ENCODE data around the gene SOCS4.
A peak's percentile ranks its signal among the peaks of the same experiment; 100 is the strongest.
"Not testable (repeated sequence)": the region's sequence is repeated elsewhere in the genome, so short reads cannot be mapped to it uniquely, and the experiment has no call there.

Gene SOCS4, protein sequence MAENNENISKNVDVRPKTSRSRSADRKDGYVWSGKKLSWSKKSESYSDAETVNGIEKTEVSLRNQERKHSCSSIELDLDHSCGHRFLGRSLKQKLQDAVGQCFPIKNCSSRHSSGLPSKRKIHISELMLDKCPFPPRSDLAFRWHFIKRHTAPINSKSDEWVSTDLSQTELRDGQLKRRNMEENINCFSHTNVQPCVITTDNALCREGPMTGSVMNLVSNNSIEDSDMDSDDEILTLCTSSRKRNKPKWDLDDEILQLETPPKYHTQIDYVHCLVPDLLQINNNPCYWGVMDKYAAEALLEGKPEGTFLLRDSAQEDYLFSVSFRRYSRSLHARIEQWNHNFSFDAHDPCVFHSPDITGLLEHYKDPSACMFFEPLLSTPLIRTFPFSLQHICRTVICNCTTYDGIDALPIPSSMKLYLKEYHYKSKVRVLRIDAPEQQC

DNA sequence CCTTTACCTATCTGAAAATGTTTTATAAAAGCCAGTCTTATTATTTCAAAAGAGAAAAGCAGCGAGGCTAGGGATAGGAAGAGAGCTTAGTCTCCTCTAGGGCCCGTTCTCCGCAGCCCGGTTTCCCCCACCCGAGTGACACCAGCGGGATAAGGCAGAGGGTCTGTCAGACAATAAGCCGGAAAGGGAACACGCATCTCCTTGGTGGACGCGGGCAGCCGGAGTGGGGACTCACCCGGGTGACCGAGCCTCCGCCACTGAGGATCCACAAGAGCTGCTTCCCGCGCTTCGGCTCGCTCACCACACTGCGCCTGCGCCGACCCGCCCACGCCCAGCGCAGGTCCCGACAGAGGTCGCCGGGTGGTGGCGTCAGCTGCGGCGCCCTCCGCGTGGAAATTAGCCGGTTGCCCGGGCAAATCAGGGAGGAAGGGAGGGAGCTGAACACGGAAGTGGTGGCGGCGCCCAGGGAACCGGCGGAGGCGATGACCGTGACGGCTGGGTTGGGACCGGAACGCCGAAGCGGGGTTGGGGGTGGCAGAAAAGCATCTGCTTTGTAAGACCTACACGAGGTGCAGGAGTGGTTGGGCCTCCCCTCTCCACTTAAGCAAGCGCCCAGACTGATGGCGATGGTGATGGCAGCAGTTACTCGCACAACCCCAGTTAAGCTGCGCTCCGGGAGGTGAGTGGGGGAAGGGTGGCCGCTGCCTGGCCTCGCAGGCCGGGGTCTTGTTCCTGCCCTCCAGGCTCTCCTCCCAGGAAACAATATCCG lies at the start of gene SOCS4, which contains the start of gene WDHD1:
Gene SOCS4 (plus strand): TSS at position 444 of the 769 bp plus-strand sequence. CDS start 15,806 bp downstream, outside the sequence.
Gene WDHD1 (minus strand): TSS at position 307 of the 769 bp plus-strand sequence. CDS start 312 bp downstream, outside the sequence.
- DNase-seq (ENCODE audit: insufficient read length, low spot score), result peak; percentile 99
- FAIRE-seq, result peak; percentile 100

- DNase-seq (ENCODE audit: insufficient read length, low spot score), result no peak
- no peak for FAIRE-seq
Measured at GRCh38 chr14:54979039-54979438, 48.0 kb upstream of the SOCS4 start.

DNA sequence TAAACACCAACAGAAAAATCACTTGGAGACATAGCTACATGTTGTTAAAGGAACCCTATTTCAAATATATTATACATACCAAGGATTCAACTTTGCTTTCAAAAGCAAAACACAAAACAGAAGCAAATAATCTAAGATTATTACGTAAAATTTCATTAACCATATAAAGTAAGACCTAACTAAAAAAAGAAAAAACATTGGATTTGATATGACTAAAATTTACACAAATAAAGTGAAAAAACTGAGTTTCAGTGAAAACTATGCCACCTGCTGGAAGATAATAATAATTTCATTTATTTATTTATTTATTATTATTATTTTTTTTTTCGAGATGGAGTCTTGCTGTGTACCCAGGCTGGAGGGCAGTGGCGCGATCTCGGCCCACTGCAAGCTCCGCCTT lies 45.3 kb upstream of the SOCS4 start:
- FAIRE-seq, result no peak
- DNase-seq (ENCODE audit: insufficient read length, low spot score), result no peak

DNA sequence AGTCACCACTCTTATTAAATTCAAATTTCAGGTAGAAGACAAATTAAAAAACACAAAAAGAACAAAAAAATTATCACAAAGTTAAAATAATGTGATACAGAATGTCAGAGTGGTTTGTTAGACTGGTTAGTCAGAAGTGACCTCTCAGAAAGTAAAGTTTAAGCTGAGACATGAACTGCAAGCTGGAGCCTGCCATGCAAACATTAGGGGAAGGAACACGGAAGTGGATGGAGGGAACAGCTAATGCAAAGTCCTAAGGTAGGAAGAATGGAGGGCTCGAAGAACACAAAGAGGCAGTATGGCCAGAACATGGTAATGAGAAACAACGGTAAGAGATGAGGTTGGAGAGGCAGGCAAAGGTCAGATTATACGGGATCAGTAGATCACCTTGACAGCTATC lies 41.9 kb upstream of the SOCS4 start:
- peak; percentile 70 for FAIRE-seq
- no peak for DNase-seq (ENCODE audit: insufficient read length, low spot score)

GRCh38 chr14:55000381-55000780 lies 26.7 kb upstream of the SOCS4 start:
- FAIRE-seq (no peak), DNase-seq (ENCODE audit: insufficient read length, low spot score) (peak; percentile 14)

- FAIRE-seq, result peak; percentile 81
- no peak for DNase-seq (ENCODE audit: insufficient read length, low spot score)
Measured at GRCh38 chr14:55005071-55005470, 22.0 kb upstream of the SOCS4 start.

DNA sequence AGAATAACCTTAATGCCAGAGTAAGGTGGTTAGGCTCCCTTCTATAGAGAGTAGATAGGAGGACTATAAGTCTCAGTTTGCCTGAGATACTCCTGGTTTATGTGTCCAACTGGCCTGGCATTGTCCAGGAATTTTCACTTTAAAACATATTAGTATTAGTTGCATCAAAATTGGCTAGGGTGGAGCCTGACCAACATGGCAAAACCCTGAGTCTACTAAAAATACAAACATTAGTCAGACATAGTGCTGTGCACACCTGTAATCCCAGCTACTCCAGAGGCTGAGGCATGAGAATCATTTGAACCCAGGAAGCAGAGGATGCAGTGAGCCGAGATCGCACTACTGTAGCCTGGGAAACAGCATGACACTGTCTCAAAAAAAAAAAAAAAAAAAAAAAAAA lies 12.0 kb upstream of the SOCS4 start:
- peak; percentile 57 for FAIRE-seq

DNA sequence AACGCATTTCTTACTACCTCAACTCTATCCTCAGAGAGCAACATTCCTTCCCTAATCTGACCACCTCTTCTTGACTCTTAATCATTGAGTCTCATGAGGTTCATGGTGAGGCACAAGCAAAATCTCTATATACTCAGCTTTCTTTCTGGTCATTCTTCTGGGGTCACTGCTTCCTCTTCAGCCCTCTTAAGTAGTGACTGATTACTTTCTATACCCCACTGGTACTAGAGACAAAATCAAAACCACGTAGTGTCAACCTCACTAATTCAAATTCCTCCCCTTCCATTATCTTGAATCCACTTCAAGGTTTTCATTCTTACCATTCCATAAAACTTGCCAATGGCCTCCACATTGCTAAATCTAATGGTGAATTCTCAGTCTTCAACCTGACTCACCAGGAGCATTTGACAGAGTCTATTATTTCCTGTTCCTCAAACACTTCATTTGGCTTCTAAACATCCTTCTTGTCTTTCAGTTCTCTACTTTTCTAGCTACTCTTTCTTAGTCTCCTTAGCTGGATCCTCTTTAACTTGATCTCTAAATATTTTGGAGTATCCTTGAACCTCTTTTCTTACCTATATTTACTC lies 7.0 kb upstream of the SOCS4 start:
- peak; percentile 90 for FAIRE-seq
- no peak for DNase-seq (ENCODE audit: insufficient read length, low spot score)

More for the DNA sequence above, 12.0 kb upstream of the SOCS4 start:
- DNase-seq (ENCODE audit: insufficient read length, low spot score), result no peak

DNA sequence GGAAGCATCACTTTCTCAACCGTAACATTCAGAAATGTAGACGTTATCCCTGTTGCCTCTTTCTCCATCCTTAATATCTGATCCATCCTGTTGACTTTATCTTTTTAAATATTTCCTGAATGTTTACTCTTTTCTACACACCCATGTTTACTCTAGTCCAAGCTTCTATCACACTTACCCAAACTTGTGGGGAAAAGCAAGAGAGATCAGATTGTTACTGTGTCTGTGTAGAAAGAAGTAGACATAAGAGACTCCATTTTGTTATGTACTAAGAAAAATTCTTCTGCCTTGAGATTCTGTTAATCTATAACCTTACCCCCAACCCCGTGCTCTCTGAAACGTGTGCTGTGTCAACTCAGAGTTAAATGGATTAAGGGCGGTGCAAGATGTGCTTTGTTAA lies 2.7 kb upstream of the SOCS4 start:
- DNase-seq (ENCODE audit: insufficient read length, low spot score); FAIRE-seq: not testable (repeated sequence)

DNA sequence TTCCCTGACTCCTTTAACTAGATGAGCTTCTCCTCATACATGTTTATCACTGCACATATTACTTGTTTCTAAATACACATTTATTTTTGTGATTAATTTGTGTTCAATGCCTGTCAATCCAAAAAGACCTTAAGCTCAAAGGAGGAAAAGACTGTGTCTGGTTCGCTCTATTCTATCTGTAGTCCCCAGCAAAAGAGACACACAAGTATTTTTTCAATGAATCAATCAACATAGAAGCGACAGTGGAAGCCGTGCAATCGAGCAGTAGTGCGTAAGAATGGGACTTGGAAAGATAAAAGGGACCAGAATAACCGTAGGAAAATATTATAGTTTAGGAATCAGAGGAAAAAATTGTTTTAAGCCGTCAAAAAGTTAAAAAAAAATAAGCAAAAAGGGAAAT lies 1.1 kb upstream of the SOCS4 start:
- DNase-seq (ENCODE audit: insufficient read length, low spot score), result no peak
- no peak for FAIRE-seq

DNA sequence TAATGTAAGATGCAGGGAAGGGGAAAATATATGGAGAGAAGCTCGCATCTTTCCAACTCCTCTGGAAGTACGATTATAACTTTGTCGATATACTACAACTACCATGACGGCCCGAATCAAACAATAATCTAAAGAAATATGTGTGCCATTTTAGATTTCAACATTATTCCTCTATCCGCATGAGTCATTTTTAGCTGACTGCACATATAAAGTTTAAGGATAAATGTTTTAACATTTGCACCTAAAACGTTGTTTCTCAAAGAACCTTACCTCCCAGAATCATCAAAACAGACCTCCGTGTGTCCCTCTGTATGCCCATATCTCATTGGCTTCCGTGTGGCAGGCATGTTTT lies 619 bp upstream of the SOCS4 start:
- DNase-seq (ENCODE audit: insufficient read length, low spot score) (no peak), FAIRE-seq (no peak)

GRCh38 chr14:55028066-55028465 lies 1.0 kb downstream of the SOCS4 start:
- DNase-seq (ENCODE audit: insufficient read length, low spot score) (no peak), FAIRE-seq (no peak)

DNA sequence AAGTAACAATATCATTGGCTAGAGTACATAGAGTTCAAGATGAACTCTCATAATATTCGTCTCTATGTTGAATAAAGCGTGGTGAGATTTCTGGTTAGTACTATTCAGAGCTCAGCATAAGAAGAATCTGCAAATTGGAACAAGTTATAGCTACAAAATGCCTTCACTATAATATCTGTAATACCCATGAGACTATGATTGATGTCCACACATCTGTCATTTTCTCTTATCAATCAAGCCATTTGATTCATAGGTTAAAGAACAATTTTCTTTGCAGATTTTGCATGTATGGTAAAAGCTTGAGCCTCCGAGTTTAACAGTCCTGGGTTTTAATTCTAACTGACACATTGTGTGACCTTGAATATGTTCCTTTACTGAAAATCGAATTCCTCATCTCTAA lies 1.4 kb downstream of the SOCS4 start:
- FAIRE-seq (peak; percentile 9), DNase-seq (ENCODE audit: insufficient read length, low spot score) (no peak)

GRCh38 chr14:55031190-55031589 lies 4.2 kb downstream of the SOCS4 start:
- no peak for DNase-seq (ENCODE audit: insufficient read length, low spot score)
- peak; percentile 69 for FAIRE-seq

DNA sequence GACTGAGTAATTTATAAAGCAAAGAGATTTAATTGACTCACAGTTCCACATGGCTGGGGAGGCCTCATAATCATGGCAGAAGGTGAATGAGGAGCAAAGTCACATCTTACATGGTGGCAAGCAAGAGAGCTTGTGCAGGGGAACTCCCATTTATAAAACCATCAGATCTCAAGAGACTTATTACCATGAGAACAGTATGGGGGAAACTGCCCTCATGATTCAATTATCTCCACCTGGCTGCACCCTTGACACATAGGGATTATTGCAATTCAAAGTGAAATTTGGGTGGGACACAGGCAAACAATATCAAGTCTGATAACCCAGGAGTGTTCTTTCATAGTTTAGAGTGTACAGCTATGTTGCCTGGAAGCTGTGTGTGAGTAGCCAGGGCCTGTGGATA lies 11.0 kb downstream of the SOCS4 start:
- peak; percentile 38 for FAIRE-seq
- DNase-seq (ENCODE audit: insufficient read length, low spot score), result not testable (repeated sequence)

DNA sequence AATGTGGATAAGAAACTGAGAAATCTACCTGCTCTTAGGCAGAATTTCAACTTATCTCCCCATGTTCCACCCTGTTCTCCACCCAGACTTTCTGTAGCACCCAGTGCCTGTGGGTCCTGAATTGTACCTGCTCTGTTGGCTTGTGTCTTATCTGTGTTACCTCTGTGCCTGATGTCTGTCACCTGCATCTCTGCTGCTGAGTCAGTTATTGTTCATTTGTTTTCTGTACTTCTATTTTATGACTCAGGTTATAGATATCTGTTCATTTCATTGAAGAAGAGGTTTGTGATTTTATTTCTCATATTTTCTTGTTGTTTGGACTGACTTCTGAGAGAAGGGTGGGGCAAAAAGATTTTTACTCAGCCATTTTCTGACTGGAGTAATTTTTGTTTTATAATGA lies 11.7 kb downstream of the SOCS4 start:
- DNase-seq (ENCODE audit: insufficient read length, low spot score) (no peak), FAIRE-seq (peak; percentile 76)

DNA sequence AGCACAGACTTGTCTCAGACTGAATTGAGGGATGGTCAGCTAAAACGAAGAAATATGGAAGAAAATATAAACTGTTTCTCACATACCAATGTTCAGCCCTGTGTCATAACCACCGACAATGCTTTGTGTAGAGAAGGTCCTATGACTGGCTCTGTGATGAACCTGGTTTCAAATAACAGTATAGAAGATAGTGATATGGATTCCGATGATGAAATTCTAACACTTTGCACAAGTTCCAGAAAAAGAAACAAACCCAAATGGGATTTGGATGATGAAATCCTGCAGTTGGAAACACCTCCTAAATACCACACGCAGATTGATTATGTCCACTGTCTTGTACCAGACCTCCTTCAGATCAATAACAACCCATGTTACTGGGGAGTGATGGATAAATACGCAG lies 16.5 kb downstream of the SOCS4 start:
- FAIRE-seq, result peak; percentile 76
- no peak for DNase-seq (ENCODE audit: insufficient read length, low spot score)

- FAIRE-seq (no peak), DNase-seq (ENCODE audit: insufficient read length, low spot score) (no peak)
Measured at GRCh38 chr14:55045087-55045486, 18.1 kb downstream of the SOCS4 start.

DNA sequence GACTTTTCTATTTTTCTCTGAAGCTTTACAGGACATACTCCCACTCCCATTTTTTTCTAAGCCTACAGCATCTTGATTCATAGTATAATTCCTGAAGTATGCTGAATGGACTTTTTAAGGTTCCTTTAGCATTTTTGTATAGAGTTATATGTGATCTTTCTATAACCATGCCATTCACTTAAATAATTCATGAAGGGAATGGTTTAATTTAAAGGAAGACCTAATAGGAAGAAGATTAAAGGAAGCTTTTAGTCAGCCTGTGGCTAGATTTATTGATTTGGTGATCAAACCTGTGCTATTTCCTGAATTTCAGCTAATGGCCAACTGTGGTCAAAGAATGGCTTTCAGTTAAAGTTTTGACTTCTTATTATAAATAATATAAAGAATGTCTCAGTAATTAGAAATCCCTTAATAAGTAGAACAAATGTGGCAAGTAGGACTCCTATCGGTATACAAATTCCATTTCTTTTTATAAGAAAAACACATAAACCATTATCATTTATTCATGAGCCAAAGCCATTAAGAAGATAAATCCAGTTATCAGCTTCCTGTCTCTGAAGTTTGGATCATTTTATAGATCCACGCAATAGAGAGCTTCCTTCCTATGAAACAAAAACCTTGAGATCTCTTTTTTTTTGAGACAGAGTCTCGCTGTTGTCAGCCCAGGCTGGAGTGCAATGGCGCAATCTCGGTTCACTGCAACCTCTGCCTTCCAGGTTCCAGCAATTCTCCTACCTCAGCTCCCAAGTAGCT lies 20.4 kb downstream of the SOCS4 start:
- FAIRE-seq, result no peak
- DNase-seq (ENCODE audit: insufficient read length, low spot score), result no peak

DNA sequence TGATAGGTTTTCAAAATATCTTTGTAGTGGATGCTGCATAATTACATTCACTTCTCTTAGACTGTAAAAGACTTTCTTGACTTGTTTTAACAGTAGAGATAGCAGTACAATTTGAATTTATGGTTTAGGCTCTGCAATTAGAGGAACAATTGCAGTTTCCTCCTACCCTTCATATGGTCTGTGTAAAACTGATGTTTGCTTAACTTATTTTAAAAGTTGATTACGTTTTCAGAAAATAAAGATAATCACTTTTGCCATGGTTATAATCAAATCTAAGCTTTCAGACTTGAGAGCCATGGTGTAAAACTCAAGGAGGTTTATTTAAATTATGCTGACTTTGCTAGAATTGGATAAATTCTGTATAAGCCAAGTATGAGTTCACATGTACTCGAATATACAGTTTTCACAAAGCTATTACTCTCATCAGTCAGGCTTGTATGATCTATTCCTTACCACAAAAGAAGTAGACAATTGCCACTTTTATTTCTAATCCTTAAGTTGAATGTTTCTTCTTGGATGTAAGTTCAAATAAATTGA lies 21.9 kb downstream of the SOCS4 start:
- no peak for DNase-seq (ENCODE audit: insufficient read length, low spot score)
- FAIRE-seq, result no peak

- no peak for DNase-seq (ENCODE audit: insufficient read length, low spot score)
- no peak for FAIRE-seq
Measured at GRCh38 chr14:55051165-55051422, 24.1 kb downstream of the SOCS4 start.
